Measurements from ENCODE around the gene LGALS9B.
"Not testable (repeated sequence)": the region's sequence is repeated elsewhere in the genome, so short reads cannot be mapped to it uniquely, and the experiment has no call there.

DNA sequence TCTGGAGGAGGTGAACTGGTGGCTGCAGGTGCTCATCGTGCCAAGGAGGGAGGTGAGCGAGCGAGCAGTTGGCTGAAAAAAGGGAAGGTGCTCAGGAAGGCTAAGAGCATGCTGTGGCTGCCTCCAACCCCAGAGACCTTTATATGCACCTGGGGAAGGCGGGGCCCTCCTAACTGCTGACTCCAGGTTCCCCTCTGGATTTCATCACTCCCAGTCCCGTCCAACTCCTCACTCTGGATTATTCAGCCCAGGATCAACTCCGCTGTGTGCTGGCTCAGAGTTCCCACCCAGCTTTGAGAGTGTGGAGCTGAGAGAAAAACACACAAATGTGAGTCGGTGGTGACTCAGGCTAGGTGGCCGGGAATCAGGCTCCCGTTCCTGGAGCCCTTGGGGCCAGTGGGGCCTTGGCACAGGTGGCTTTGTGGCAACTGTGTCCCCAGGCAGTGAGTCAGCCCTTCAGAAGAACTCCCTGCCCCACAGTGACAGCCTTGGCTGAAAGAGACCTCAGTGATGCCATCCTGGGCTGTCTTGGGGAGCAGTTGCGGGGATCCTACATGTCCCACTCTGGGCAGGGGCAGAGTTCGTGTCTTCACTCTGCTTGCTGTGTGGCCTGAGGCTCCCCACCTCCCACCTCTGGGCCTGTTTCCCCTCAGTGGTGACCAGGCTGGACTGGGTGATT, 37.2 kb upstream of the LGALS9B start:
- not testable (repeated sequence) for TF ChIP-seq POLR2A (IDR thresholded peaks at IDR 0.05; ENCODE audit: low read depth, low read length); MXI1 (IDR thresholded peaks at IDR 0.05; ENCODE audit: borderline replicate concordance, low read depth, low read length); RCOR1 (IDR thresholded peaks at IDR 0.05; ENCODE audit: insufficient replicate concordance, low read length); CHD1 (IDR thresholded peaks at IDR 0.05; ENCODE audit: low read depth, low read length); MAFK (IDR thresholded peaks at IDR 0.05; ENCODE audit: low read depth, low read length); RFX5 (IDR thresholded peaks at IDR 0.05; ENCODE audit: low read depth, low read length); NFE2L2 (IDR thresholded peaks at IDR 0.05; ENCODE audit: low read depth, low read length); RAD21 (IDR thresholded peaks at IDR 0.05; ENCODE audit: low read length)
- TF ChIP-seq, protein P1, sequence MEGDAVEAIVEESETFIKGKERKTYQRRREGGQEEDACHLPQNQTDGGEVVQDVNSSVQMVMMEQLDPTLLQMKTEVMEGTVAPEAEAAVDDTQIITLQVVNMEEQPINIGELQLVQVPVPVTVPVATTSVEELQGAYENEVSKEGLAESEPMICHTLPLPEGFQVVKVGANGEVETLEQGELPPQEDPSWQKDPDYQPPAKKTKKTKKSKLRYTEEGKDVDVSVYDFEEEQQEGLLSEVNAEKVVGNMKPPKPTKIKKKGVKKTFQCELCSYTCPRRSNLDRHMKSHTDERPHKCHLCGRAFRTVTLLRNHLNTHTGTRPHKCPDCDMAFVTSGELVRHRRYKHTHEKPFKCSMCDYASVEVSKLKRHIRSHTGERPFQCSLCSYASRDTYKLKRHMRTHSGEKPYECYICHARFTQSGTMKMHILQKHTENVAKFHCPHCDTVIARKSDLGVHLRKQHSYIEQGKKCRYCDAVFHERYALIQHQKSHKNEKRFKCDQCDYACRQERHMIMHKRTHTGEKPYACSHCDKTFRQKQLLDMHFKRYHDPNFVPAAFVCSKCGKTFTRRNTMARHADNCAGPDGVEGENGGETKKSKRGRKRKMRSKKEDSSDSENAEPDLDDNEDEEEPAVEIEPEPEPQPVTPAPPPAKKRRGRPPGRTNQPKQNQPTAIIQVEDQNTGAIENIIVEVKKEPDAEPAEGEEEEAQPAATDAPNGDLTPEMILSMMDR (conservative IDR thresholded peaks at IDR 0.05; ENCODE audit: low read depth, low read length) = not testable (repeated sequence)
- TF ChIP-seq, protein P2, sequence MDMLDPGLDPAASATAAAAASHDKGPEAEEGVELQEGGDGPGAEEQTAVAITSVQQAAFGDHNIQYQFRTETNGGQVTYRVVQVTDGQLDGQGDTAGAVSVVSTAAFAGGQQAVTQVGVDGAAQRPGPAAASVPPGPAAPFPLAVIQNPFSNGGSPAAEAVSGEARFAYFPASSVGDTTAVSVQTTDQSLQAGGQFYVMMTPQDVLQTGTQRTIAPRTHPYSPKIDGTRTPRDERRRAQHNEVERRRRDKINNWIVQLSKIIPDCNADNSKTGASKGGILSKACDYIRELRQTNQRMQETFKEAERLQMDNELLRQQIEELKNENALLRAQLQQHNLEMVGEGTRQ (IDR thresholded peaks at IDR 0.05; ENCODE audit: low read depth, low read length) = not testable (repeated sequence)
- TF ChIP-seq, protein P3, sequence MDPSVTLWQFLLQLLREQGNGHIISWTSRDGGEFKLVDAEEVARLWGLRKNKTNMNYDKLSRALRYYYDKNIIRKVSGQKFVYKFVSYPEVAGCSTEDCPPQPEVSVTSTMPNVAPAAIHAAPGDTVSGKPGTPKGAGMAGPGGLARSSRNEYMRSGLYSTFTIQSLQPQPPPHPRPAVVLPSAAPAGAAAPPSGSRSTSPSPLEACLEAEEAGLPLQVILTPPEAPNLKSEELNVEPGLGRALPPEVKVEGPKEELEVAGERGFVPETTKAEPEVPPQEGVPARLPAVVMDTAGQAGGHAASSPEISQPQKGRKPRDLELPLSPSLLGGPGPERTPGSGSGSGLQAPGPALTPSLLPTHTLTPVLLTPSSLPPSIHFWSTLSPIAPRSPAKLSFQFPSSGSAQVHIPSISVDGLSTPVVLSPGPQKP (IDR thresholded peaks at IDR 0.05; ENCODE audit: borderline replicate concordance, low read depth, low read length) = not testable (repeated sequence)

Measured in IMR-90 (cell line).